OCI-LY7 (cell line): ENCODE results near the gene MED15. TPM values are rescaled to one million over a fixed set of nuclear protein-coding genes. Genes with fewer than 3 reads are reported as not detected.

Experiments
- BruUV-seq: library from RNA; stranded (reverse); fragments of 400-500 nt; replicated peaks from 2 replicates; lab custom pipeline; 2021; lab: Mats Ljungman, UMichigan
- CTCF ChIA-PET: fragments of 300-600 bp; sonication (Branson Sonifier 250); formaldehyde crosslinking; loops from one replicate; lab custom pipeline; 2022; ENCODE audit warnings: antibody characterized with exemption; ENCODE audit not compliant: unreplicated experiment; lab: Charles Lee
- POLR2A ChIA-PET: fragments of 300-600 bp; sonication (Branson Sonifier 250); formaldehyde crosslinking; loops from one replicate; lab custom pipeline; 2022; ENCODE audit warnings: antibody characterized with exemption; lab: Charles Lee
- DNase-seq: peaks from one replicate; pipeline ENCODE4 v3.0.0-alpha.2; 2015; ENCODE audit warnings: low spot score
- H2AFZ ChIP-seq: fragments of 200-600 bp; sonication (generic), shearing (Covaris generic); 2 replicates; pipeline ENCODE4 v1.6.1; 2014; ENCODE audit warnings: mild to moderate bottlenecking, antibody characterized with exemption, low read length, moderate library complexity
- H3K27ac ChIP-seq: fragments of 200-600 bp; sonication (generic); 2 replicates; pipeline ENCODE4 v1.5.1; 2014; ENCODE audit warnings: mixed run types, low read depth, mild to moderate bottlenecking, moderate library complexity, low read length, inconsistent platforms; ENCODE audit not compliant: poor library complexity, severe bottlenecking
- H3K36me3 ChIP-seq: fragments of 200-600 bp; sonication (generic); 2 replicates; pipeline ENCODE4 v1.6.1; 2014; ENCODE audit warnings: mild to moderate bottlenecking, antibody characterized with exemption, low read length, moderate library complexity, mixed read lengths; ENCODE audit not compliant: insufficient read depth
- H3K4me1 ChIP-seq: fragments of 200-600 bp; sonication (generic); 2 replicates; pipeline ENCODE4 v1.5.1; 2014; ENCODE audit warnings: mild to moderate bottlenecking, low read length; ENCODE audit not compliant: insufficient read depth, poor library complexity, severe bottlenecking
- H3K4me2 ChIP-seq: fragments of 200-600 bp; sonication (generic); 2 replicates; pipeline ENCODE4 v1.6.1; 2014; ENCODE audit warnings: mild to moderate bottlenecking, low read length
- H3K4me3 ChIP-seq: fragments of 200-600 bp; sonication (generic); 2 replicates; pipeline ENCODE4 v1.5.1; 2014; ENCODE audit warnings: mild to moderate bottlenecking, low read depth, low read length; ENCODE audit not compliant: poor library complexity, severe bottlenecking
- H3K79me2 ChIP-seq: fragments of 200-600 bp; sonication (generic); 2 replicates; pipeline ENCODE4 v1.6.1; 2016; ENCODE audit warnings: low read depth, mild to moderate bottlenecking, low read length, moderate library complexity, mixed read lengths; ENCODE audit not compliant: insufficient read depth
- H3K9me2 ChIP-seq: fragments of 200-600 bp; sonication (generic); 2 replicates; pipeline ENCODE4 v1.6.1; 2016; ENCODE audit warnings: mild to moderate bottlenecking, low read length, mixed read lengths; ENCODE audit not compliant: insufficient read depth
- H3K9me3 ChIP-seq: fragments of 200-600 bp; sonication (generic); 2 replicates; pipeline ENCODE4 v1.6.1; 2014; ENCODE audit warnings: mild to moderate bottlenecking, mixed run types, low read length, mixed read lengths
- H4K20me1 ChIP-seq: fragments of 200-600 bp; sonication (generic); 2 replicates; pipeline ENCODE4 v1.6.1; 2014; ENCODE audit warnings: mild to moderate bottlenecking, antibody characterized with exemption, low read length, moderate library complexity, mixed read lengths; ENCODE audit not compliant: insufficient read depth
- CTCF ChIP-seq: fragments of 200-600 bp; sonication (generic); conservative IDR thresholded peaks from 2 replicates; pipeline ENCODE4 v1.5.1; 2014; ENCODE audit warnings: mild to moderate bottlenecking, antibody characterized with exemption, low read length, moderate library complexity, mixed read lengths
- EZH2phosphoT487 ChIP-seq: fragments of 200-600 bp; sonication (generic); IDR thresholded peaks from 2 replicates; pipeline ENCODE4 v1.6.1; 2018; ENCODE audit warnings: low read depth, borderline replicate concordance, mild to moderate bottlenecking, mixed run types, antibody characterized with exemption, low read length, moderate library complexity, mixed read lengths
- intact Hi-C: fragments of 100-400 bp; cut with micrococcal nuclease; formaldehyde crosslinking; loops from one replicate; pipeline ENCODE4 v1.10.0; 2022; ENCODE audit not compliant: unreplicated experiment
- total RNA-seq, 2 experiments: library from RNA; depleted of rRNA in 1 of 2; stranded (reverse); fragments of >200 nt in 1 of 2; shearing (Covaris generic) in 1 of 2; gene quantifications; 2 replicates each; pipeline ENCODE4 v1.2.3, GENCODE V29; 2014 to 2022

The MED15 gene
- total RNA-seq, 2 experiments from 2014 or later, result 28.7 to 79.2 TPM

DNA sequence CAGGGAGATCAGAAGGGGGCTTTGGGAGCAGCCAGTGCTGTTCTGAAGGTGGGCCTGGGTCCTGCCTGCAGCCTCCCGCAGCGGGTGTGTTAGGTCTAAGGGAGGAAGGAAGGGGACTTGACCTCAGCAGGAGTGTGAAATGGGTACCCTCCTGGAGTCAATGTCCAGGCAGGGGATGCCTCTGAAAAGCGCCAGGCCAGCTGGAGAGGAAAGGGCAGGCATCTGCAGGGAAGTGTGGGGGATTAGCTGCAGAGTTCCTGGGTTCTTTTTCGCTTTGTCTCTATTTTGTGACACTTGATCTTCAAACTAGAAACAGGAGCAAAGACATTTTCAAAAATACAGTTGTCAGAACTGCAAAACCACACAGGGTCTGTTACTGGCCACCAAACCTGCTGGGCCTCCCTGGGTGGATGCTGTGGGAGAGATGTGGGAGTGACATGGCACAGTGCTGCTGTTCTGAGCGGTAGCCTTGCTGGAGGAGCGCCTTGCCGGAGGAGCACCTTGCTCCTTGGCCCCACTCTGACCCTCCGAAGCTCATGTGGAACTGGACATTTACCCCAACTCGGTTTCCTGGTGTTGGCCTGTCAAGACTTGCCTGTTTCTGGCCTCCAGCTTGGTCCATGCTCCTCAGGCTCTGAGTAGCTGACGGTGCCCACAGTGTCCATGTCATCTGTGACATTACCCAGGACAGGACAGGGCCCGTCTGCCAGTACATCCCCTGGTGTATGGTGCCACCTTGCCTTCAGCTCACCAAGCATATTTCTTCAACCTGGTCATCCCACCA lies 25.9 kb downstream of the MED15 start:
- no peak overlapping the region for H3K4me3 ChIP-seq
- no peak overlapping the region for H3K4me2 ChIP-seq
- H3K4me1 ChIP-seq, result no peaks in the 10 kb centered on the region
- no peaks in the 10 kb centered on the region for H3K79me2 ChIP-seq
- 0 out of 2 replicates have a peak, but pooled peaks cover 4% of the 10 kb centered on the region for H4K20me1 ChIP-seq
- BruUV-seq, result no TSS peak
- H3K9me3 ChIP-seq, result no peaks in the 10 kb centered on the region
- ChIA-PET CTCF (interaction anchor here (1.0 kb wide), 1 partner anchor 70 kb away, joined by 3 read pairs; no protein-coding TSS in a partner anchor), POLR2A (no interaction called here)
- no peak overlapping the region for H2AFZ ChIP-seq
- H3K27ac ChIP-seq, result no peak overlapping the region
- TF ChIP-seq EZH2phosphoT487 (no peak), CTCF (no peak)
- H3K36me3 ChIP-seq, result peaks cover 60% of the 10 kb centered on the region
- no peaks in the 10 kb centered on the region for H3K9me2 ChIP-seq
- intact Hi-C loops, result no loop called here
- DNase-seq, result no peak

GRCh38 chr22:20533879-20534265 lies 26.5 kb downstream of the MED15 start:
- intact Hi-C loops, result no loop called here
- Histone ChIP-seq H3K4me2 (no peak overlapping the region), H3K4me3 (no peak overlapping the region), H2AFZ (no peak overlapping the region), H3K79me2 (no peaks in the 10 kb centered on the region), H3K36me3 (peaks cover 60% of the 10 kb centered on the region), H4K20me1 (0 out of 2 replicates have a peak, but pooled peaks cover 4% of the 10 kb centered on the region), H3K4me1 (no peaks in the 10 kb centered on the region), H3K27ac (no peak overlapping the region), H3K9me3 (no peaks in the 10 kb centered on the region), H3K9me2 (no peaks in the 10 kb centered on the region)
- CTCF ChIA-PET, result no interaction called here
- DNase-seq, result no peak
- TF ChIP-seq EZH2phosphoT487 (no peak), CTCF (no peak)
- POLR2A ChIA-PET, result no interaction called here
- BruUV-seq, result no TSS peak
